Measurements from ENCODE around the gene SOX6.

DNA sequence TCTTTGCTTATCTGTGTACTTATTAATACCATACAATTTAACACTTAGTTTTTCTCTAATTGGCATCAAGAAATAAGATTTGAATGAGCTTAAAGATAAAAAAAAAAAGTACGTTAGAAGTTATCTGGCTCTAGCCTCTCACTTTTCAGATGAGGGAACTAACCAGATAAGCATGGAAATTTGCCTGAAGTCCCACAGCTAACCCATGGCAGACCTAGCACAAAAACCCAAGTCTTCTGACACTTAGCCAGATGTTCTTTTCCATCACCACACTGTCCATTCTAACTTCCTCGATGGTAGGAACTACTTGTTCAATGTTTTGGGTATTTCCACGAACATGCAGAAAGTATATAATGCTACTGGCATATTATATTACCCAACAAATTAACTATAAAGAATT, 7.4 kb upstream of the SOX6 start:
- TF ChIP-seq, protein P1, sequence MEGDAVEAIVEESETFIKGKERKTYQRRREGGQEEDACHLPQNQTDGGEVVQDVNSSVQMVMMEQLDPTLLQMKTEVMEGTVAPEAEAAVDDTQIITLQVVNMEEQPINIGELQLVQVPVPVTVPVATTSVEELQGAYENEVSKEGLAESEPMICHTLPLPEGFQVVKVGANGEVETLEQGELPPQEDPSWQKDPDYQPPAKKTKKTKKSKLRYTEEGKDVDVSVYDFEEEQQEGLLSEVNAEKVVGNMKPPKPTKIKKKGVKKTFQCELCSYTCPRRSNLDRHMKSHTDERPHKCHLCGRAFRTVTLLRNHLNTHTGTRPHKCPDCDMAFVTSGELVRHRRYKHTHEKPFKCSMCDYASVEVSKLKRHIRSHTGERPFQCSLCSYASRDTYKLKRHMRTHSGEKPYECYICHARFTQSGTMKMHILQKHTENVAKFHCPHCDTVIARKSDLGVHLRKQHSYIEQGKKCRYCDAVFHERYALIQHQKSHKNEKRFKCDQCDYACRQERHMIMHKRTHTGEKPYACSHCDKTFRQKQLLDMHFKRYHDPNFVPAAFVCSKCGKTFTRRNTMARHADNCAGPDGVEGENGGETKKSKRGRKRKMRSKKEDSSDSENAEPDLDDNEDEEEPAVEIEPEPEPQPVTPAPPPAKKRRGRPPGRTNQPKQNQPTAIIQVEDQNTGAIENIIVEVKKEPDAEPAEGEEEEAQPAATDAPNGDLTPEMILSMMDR (IDR thresholded peaks at IDR 0.05; ENCODE audit: low read length), result no peak
- no peak for TF ChIP-seq EZH2 (IDR thresholded peaks at IDR 0.05; ENCODE audit: borderline replicate concordance, low read length)
